SH-SY5Y (cell line): Measurements from ENCODE around the gene FOXO1.

Experiments used
- GATA2 ChIP-seq: IDR thresholded peaks from 2 replicates; pipeline ENCODE4 v1.6.1; 2011; ENCODE audit warnings: mild to moderate bottlenecking, low read depth, low read length
- GATA3 ChIP-seq: IDR thresholded peaks from 2 replicates; pipeline ENCODE4 v1.6.1; 2011; ENCODE audit warnings: low read depth, mild to moderate bottlenecking, low read length, moderate library complexity

DNA sequence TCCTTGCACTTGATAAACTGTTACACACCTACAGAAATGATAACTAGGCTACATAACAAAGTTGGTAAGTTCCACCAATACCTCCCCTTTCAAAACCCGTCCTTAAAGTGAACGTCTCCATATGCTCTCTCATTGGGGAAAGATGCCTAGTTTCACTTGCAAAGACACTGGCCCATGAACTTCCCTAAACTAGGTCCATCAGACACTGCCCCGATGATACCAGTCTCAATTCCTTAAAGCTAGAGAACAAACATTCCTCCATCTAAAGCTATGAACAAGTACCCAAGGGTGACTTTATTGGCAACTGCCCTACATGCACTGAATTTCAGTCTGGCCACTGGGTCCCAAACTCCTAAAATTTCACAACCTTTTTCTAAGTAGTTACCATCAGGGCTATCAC lies 39.9 kb downstream of the FOXO1 start:
- TF ChIP-seq GATA3, result no peak
- no peak for TF ChIP-seq GATA2
